Stimulated activated CD4-positive, alpha-beta T cell treated with anti-CD3 and anti-CD28 coated beads, Interleukin-4, amount 100 ng/mL, for 1 hour (primary cell): ENCODE measurements around the gene CARMIL1.
"Not testable (repeated sequence)": the region's sequence is repeated elsewhere in the genome, so short reads cannot be mapped to it uniquely, and the experiment has no call there.

ENCODE experiments used
- DNase-seq: peaks from one replicate; pipeline ENCODE4 v3.0.0-alpha.2; 2020

Gene CARMIL1

GRCh38 chr6:25414755-25415154, 135.6 kb downstream of the CARMIL1 start:
- no peak for DNase-seq

- no peak for DNase-seq
Observed at GRCh38 chr6:25415274-25415673, 136.1 kb downstream of the CARMIL1 start.

GRCh38 chr6:25415701-25416100, 136.5 kb downstream of the CARMIL1 start:
- no peak for DNase-seq

GRCh38 chr6:25417046-25417605, 138.0 kb downstream of the CARMIL1 start:
- no peak for DNase-seq

GRCh38 chr6:25418454-25419052, 139.4 kb downstream of the CARMIL1 start:
- DNase-seq = no peak

GRCh38 chr6:25419879-25420278, 140.7 kb downstream of the CARMIL1 start:
- DNase-seq = no peak

- no peak for DNase-seq
Observed at GRCh38 chr6:25423358-25423757, 144.2 kb downstream of the CARMIL1 start.

- DNase-seq = no peak
Observed at GRCh38 chr6:25424303-25424702, 145.1 kb downstream of the CARMIL1 start.

GRCh38 chr6:25427549-25427948, 148.4 kb downstream of the CARMIL1 start:
- no peak for DNase-seq

- DNase-seq = no peak
Observed at GRCh38 chr6:25428758-25429317, 149.7 kb downstream of the CARMIL1 start.

- no peak for DNase-seq
Observed at GRCh38 chr6:25431306-25431974, 152.3 kb downstream of the CARMIL1 start.

- no peak for DNase-seq
Observed at GRCh38 chr6:25431975-25432307, 152.8 kb downstream of the CARMIL1 start.

- DNase-seq = no peak
Observed at GRCh38 chr6:25434921-25435320, 155.7 kb downstream of the CARMIL1 start.

- DNase-seq = no peak
Observed at GRCh38 chr6:25435416-25435985, 156.3 kb downstream of the CARMIL1 start.

GRCh38 chr6:25436760-25437159, 157.6 kb downstream of the CARMIL1 start:
- DNase-seq = no peak

- no peak for DNase-seq
Observed at GRCh38 chr6:25439368-25439767, 160.2 kb downstream of the CARMIL1 start.

- DNase-seq = no peak
Observed at GRCh38 chr6:25441663-25442270, 162.6 kb downstream of the CARMIL1 start.

GRCh38 chr6:25442898-25443297, 163.7 kb downstream of the CARMIL1 start:
- no peak for DNase-seq

GRCh38 chr6:25444521-25444920, 165.3 kb downstream of the CARMIL1 start:
- not testable (repeated sequence) for DNase-seq

GRCh38 chr6:25446830-25447569, 167.8 kb downstream of the CARMIL1 start:
- no peak for DNase-seq

- no peak for DNase-seq
Observed at GRCh38 chr6:25447570-25447929, 168.4 kb downstream of the CARMIL1 start.

- DNase-seq = no peak
Observed at GRCh38 chr6:25448965-25449538, 169.9 kb downstream of the CARMIL1 start.

- no peak for DNase-seq
Observed at GRCh38 chr6:25449774-25450173, 170.6 kb downstream of the CARMIL1 start.
